Lower lobe of right lung (tissue), 2 donors: ENCODE data around the gene REPS2. TPM values are rescaled to one million over a fixed set of nuclear protein-coding genes. Genes with fewer than 3 reads are reported as not detected.

Experiments used
- ATAC-seq, 2 donors: fragments of 200-7000 bp; cut with Tn5 transposase; one replicate each; pipeline ENCODE4 v1.9.1; 2020 to 2022; ENCODE audit warnings: mild to moderate bottlenecking in 2 of 2, moderate library complexity in 2 of 2
- DNase-seq: peaks from one replicate; pipeline ENCODE4 v3.0.0-alpha.2; 2020
- H3K27ac ChIP-seq: fragments of 200-600 bp; one replicate; pipeline ENCODE4 v1.8.0; 2022
- H3K27me3 ChIP-seq: fragments of 200-600 bp; one replicate; pipeline ENCODE4 v1.8.0; 2022; ENCODE audit warnings: low read depth
- H3K36me3 ChIP-seq: fragments of 200-600 bp; one replicate; pipeline ENCODE4 v1.8.0; 2022; ENCODE audit warnings: mild to moderate bottlenecking
- H3K4me1 ChIP-seq: fragments of 200-600 bp; one replicate; pipeline ENCODE4 v1.8.0; 2022
- H3K4me3 ChIP-seq: fragments of 200-600 bp; one replicate; pipeline ENCODE4 v1.8.0; 2022; ENCODE audit warnings: mild to moderate bottlenecking
- H3K9me3 ChIP-seq: fragments of 200-600 bp; one replicate; pipeline ENCODE4 v1.8.0; 2022
- CTCF ChIP-seq: fragments of 200-600 bp; IDR thresholded peaks from one replicate; pipeline ENCODE4 v1.8.0; 2022; ENCODE audit warnings: antibody characterized with exemption, mild to moderate bottlenecking
- intact Hi-C: fragments of 100-400 bp; cut with DNase I; formaldehyde crosslinking; loops from one replicate; pipeline ENCODE4 v1.11.0; 2022
- total RNA-seq: library from RNA; stranded (reverse); fragmentation: NEBNext Ultra II Directional; extraction: Animal tissue kit (Norgen Biotek cat#: 25700); gene quantifications from one replicate; pipeline ENCODE4 v1.2.1, GENCODE V29; 2021
- donor health status: DM: no; HTN: yes; CAD: no; lungs with severe emphysema.

Gene REPS2
- total RNA-seq, 1 donor from 2014 or later: 18.5 TPM

- no peak overlapping the region for H3K27ac ChIP-seq
Measured at GRCh38 chrX:17160975-17161374, 214.5 kb downstream of the REPS2 start.

GRCh38 chrX:17161991-17162390, 215.5 kb downstream of the REPS2 start:
- intact Hi-C loops: no loop called here
- Histone ChIP-seq H3K36me3 (no peaks in the 10 kb centered on the region), H3K4me3 (no peak overlapping the region), H3K9me3 (peaks cover 11% of the 10 kb centered on the region), H3K27ac (no peak overlapping the region), H3K27me3 (no peaks in the 10 kb centered on the region), H3K4me1 (no peaks in the 10 kb centered on the region)
- ATAC-seq (no peak), DNase-seq (no peak)
- TF ChIP-seq CTCF: no peak

More at GRCh38 chrX:17160975-17161374, 214.5 kb downstream of the REPS2 start:
- Histone ChIP-seq H3K4me3 (no peak overlapping the region), H3K27me3 (no peaks in the 10 kb centered on the region), H3K36me3 (no peaks in the 10 kb centered on the region), H3K4me1 (no peaks in the 10 kb centered on the region), H3K9me3 (peaks cover 11% of the 10 kb centered on the region)
- intact Hi-C loops: no loop called here
- DNase-seq (no peak), ATAC-seq (no peak)
- no peak for TF ChIP-seq CTCF

GRCh38 chrX:17164079-17164478, 217.6 kb downstream of the REPS2 start:
- ATAC-seq (no peak), DNase-seq (no peak)
- intact Hi-C loops: no loop called here
- Histone ChIP-seq H3K4me1 (no peaks in the 10 kb centered on the region), H3K27me3 (no peaks in the 10 kb centered on the region), H3K4me3 (no peak overlapping the region), H3K27ac (no peak overlapping the region), H3K9me3 (peaks cover 11% of the 10 kb centered on the region), H3K36me3 (no peaks in the 10 kb centered on the region)
- TF ChIP-seq CTCF: no peak

- Histone ChIP-seq H3K4me3 (no peak overlapping the region), H3K36me3 (no peaks in the 10 kb centered on the region), H3K27ac (no peak overlapping the region), H3K9me3 (peaks cover 11% of the 10 kb centered on the region), H3K4me1 (no peaks in the 10 kb centered on the region), H3K27me3 (no peaks in the 10 kb centered on the region)
- TF ChIP-seq CTCF: no peak
- no peak for ATAC-seq
- intact Hi-C loops: no loop called here
- DNase-seq: no peak
Measured at GRCh38 chrX:17164941-17165340, 218.5 kb downstream of the REPS2 start.

- H3K4me1 ChIP-seq: no peaks in the 10 kb centered on the region
- intact Hi-C loops: no loop called here
Measured at GRCh38 chrX:17167915-17168314, 221.5 kb downstream of the REPS2 start.

More at GRCh38 chrX:17167915-17168314, 221.5 kb downstream of the REPS2 start:
- H3K36me3 ChIP-seq: no peaks in the 10 kb centered on the region
- H3K27ac ChIP-seq: no peak overlapping the region
- peaks cover 9% of the 10 kb centered on the region for H3K9me3 ChIP-seq
- DNase-seq (no peak), ATAC-seq (no peak)
- no peaks in the 10 kb centered on the region for H3K27me3 ChIP-seq
- no peak for TF ChIP-seq CTCF
- H3K4me3 ChIP-seq: no peak overlapping the region
